ENCODE results near the gene PIM3. TPM values are rescaled to one million over a fixed set of nuclear protein-coding genes. Genes with fewer than 3 reads are reported as not detected.

The PIM3 gene
- total RNA-seq, 1 experiment from 2014 or later: 67.0 TPM

GRCh38 chr22:49991167-49991566 is 30.6 kb downstream of the PIM3 start:
- Histone ChIP-seq H3K9me3 (ENCODE audit: insufficient read depth, low read depth) (peaks cover 15% of the 10 kb centered on the region), H3K4me1 (replicated peaks; ENCODE audit: insufficient read depth) (no peaks in the 10 kb centered on the region; the same call in 1 of the 2 replicates), H2AFZ (no peak overlapping the region), H3K4me3 (no peak overlapping the region), H3K79me2 (ENCODE audit: low read depth) (no peaks in the 10 kb centered on the region), H3K36me3 (ENCODE audit: low read depth) (no peaks in the 10 kb centered on the region), H4K20me1 (ENCODE audit: insufficient read depth) (no peaks in the 10 kb centered on the region), H3K4me2 (no peak overlapping the region), H3K9me2 (ENCODE audit: insufficient read depth) (no peaks in the 10 kb centered on the region), H3K27me3 (ENCODE audit: insufficient read depth, low read depth) (peaks cover 54% of the 10 kb centered on the region), H3K27ac (no peak overlapping the region), H3F3A (ENCODE audit: insufficient read depth, low read depth) (no peaks in the 10 kb centered on the region)
- POLR2A ChIA-PET (ENCODE audit: unreplicated experiment): no interaction called here
- no peak for TF ChIP-seq EZH2 (IDR thresholded peaks at IDR 0.05; ENCODE audit: low read depth)
- no peak for TF ChIP-seq CTCF (conservative IDR thresholded peaks at IDR 0.05)
- BruUV-seq (replicated peaks): no TSS peak
- peak in 1 of 2 experiments; percentile 31 for DNase-seq
- intact Hi-C loops (cut with micrococcal nuclease; ENCODE audit: unreplicated experiment): loop anchor here (5.0 kb wide), 2 partner anchors 41 to 224 kb away; no protein-coding TSS in a partner anchor
- CTCF ChIA-PET: interaction anchor here (1.0 kb wide), 1 partner anchor 61 kb away, joined by 3 read pairs; no protein-coding TSS in a partner anchor

- no peak for TF ChIP-seq CTCF (conservative IDR thresholded peaks at IDR 0.05)
- TF ChIP-seq EZH2 (IDR thresholded peaks at IDR 0.05; ENCODE audit: low read depth): no peak
- intact Hi-C loops (cut with micrococcal nuclease; ENCODE audit: unreplicated experiment): loop anchor here (5.0 kb wide), 2 partner anchors 40 to 225 kb away; no protein-coding TSS in a partner anchor
- Histone ChIP-seq H3K27ac (no peak overlapping the region), H4K20me1 (ENCODE audit: insufficient read depth) (no peaks in the 10 kb centered on the region), H2AFZ (no peak overlapping the region), H3K4me2 (no peak overlapping the region), H3K36me3 (ENCODE audit: low read depth) (no peaks in the 10 kb centered on the region), H3K79me2 (ENCODE audit: low read depth) (no peaks in the 10 kb centered on the region), H3K27me3 (ENCODE audit: insufficient read depth, low read depth) (peaks cover 47% of the 10 kb centered on the region), H3K4me1 (replicated peaks; ENCODE audit: insufficient read depth) (no peaks in the 10 kb centered on the region; the same call in none of the 2 replicates), H3F3A (ENCODE audit: insufficient read depth, low read depth) (no peaks in the 10 kb centered on the region), H3K9me2 (ENCODE audit: insufficient read depth) (no peaks in the 10 kb centered on the region), H3K4me3 (no peak overlapping the region), H3K9me3 (ENCODE audit: insufficient read depth, low read depth) (peaks cover 8% of the 10 kb centered on the region; the same call in 1 of the 2 replicates)
- BruUV-seq (replicated peaks): no TSS peak
- DNase-seq: peak in 1 of 2 experiments; percentile 39
- CTCF ChIA-PET: no interaction called here
- POLR2A ChIA-PET (ENCODE audit: unreplicated experiment): no interaction called here
These were observed 31.4 kb downstream of the PIM3 start for GRCh38 chr22:49991907-49992533.

- Histone ChIP-seq H3K4me2 (peak overlapping the region; percentile 63), H2AFZ (no peak overlapping the region), H4K20me1 (ENCODE audit: insufficient read depth) (no peaks in the 10 kb centered on the region; the same call in 1 of the 2 replicates), H3K27ac (no peak overlapping the region), H3K9me3 (ENCODE audit: insufficient read depth, low read depth) (peaks cover 8% of the 10 kb centered on the region; the same call in 1 of the 2 replicates), H3F3A (ENCODE audit: insufficient read depth, low read depth) (peaks cover 7% of the 10 kb centered on the region; the same call in 1 of the 2 replicates), H3K27me3 (ENCODE audit: insufficient read depth, low read depth) (peaks cover 37% of the 10 kb centered on the region), H3K4me3 (no peak overlapping the region), H3K9me2 (ENCODE audit: insufficient read depth) (no peaks in the 10 kb centered on the region), H3K36me3 (ENCODE audit: low read depth) (no peaks in the 10 kb centered on the region), H3K79me2 (ENCODE audit: low read depth) (no peaks in the 10 kb centered on the region), H3K4me1 (replicated peaks; ENCODE audit: insufficient read depth) (no peaks in the 10 kb centered on the region; the same call in none of the 2 replicates)
- peak; percentile 87 for TF ChIP-seq CTCF (conservative IDR thresholded peaks at IDR 0.05)
- no peak for TF ChIP-seq EZH2 (IDR thresholded peaks at IDR 0.05; ENCODE audit: low read depth)
- peak; percentile 32 to 52 for DNase-seq
- intact Hi-C loops (cut with micrococcal nuclease; ENCODE audit: unreplicated experiment): loop anchor here (1.0 to 5.0 kb wide), 3 partner anchors 39 to 226 kb away; no protein-coding TSS in a partner anchor
- BruUV-seq (replicated peaks): no TSS peak
- ChIA-PET CTCF (interaction anchor here (0.6 kb wide), 1 partner anchor 15 kb away, joined by 3 read pairs; no protein-coding TSS in a partner anchor), POLR2A (ENCODE audit: unreplicated experiment) (interaction anchor here (0.6 kb wide), 1 partner anchor 44 kb away, joined by 4 read pairs; no protein-coding TSS in a partner anchor)
These were observed 32.5 kb downstream of the PIM3 start for GRCh38 chr22:49992921-49993648.

Measured in PC-9 (cell line).